ENCODE results near the gene R3HDM2.

- TF ChIP-seq GATA2 (IDR thresholded peaks at IDR 0.05; ENCODE audit: low read depth, low read length) (no peak), GATA3 (IDR thresholded peaks at IDR 0.05; ENCODE audit: low read depth, low read length) (no peak)
These were observed 49.1 kb downstream of the R3HDM2 start for GRCh38 chr12:57381693-57382220.

All from SH-SY5Y (cell line).